HG02623 (cell line): Measurements from ENCODE around the gene TUBA8.
"Not testable (repeated sequence)": the region's sequence is repeated elsewhere in the genome, so short reads cannot be mapped to it uniquely, and the experiment has no call there.

ENCODE experiments used
- ATAC-seq: cut with Tn5 transposase; IDR thresholded peaks from one replicate; pipeline ENCODE4 v1.9.1; 2021; ENCODE audit warnings: moderate library complexity; ENCODE audit not compliant: unreplicated experiment

Gene TUBA8

DNA sequence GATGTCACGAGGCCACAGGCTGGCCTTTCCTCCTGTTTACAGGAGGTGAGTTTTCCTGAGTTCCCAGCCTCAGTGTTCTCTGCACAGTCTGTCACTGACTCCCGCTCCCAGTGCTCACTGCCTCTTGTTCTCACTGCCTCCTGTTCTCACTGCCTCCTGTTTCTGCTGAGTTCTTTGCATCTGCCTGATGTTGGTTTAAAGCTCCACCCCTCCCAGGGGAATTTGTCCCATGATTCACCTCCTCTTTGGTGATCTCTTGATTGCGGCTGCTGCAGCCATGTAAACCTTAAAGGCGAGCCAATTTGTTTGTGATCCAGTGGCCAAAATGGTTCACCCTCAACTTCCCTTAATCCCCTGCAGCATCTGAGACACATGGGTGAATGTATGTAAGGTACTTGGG is 6.0 kb upstream of the TUBA8 start:
- no peak for ATAC-seq

DNA sequence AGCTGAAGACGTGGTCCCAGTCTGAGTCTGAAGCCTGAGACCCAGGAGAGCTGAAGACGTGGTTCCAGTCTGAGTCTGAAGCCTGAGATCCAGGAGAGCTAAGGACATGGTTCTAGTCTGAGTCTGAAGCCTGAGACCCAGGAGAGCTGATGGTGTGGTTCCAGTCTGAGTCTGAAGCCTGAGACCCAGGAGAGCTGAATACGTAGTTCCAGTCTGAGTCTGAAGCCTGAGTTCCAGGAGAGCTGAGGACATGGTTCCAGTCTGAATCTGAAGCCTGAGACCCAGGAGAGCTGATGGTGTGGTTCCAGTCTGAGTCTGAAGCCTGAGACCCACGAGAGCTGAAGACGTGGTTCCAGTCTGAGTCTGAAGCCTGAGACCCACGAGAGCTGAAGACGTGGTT is 4.6 kb upstream of the TUBA8 start:
- ATAC-seq = not testable (repeated sequence)

DNA sequence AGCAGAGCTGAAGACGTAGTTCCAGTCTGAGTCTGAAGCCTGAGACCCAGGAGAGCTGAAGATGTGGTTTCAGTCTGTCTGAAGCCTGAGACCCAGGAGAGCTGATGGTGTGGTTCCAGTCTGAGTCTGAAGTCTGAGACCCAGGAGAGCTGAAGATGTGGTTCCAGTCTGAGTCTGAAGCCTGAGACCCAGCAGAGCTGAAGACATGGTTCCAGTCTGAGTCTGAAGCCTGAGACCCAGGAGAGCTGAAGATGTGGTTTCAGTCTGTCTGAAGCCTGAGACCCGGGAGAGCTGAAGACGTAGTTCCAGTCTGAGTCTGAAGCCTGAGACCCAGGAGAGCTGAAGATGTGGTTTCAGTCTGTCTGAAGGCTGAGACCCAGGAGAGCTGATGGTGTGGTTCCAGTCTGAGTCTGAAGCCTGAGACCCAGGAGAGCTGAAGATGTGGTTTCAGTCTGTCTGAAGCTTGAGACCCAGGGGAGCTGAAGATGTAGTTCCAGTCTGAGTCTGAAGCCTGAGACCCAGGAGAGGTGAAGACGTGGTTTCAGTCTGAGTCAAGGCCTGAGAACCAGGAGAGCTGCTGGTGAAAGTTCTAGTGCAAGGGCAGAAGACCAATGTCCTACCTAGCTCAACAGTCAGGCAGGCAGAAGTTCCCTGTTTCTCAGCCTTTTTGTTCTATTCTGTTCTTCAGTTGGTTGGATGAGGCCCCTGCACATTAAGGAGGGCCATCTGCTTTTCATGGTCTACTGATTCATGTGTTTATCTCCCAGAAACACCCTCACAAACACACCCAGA is 3.9 kb upstream of the TUBA8 start:
- not testable (repeated sequence) for ATAC-seq

DNA sequence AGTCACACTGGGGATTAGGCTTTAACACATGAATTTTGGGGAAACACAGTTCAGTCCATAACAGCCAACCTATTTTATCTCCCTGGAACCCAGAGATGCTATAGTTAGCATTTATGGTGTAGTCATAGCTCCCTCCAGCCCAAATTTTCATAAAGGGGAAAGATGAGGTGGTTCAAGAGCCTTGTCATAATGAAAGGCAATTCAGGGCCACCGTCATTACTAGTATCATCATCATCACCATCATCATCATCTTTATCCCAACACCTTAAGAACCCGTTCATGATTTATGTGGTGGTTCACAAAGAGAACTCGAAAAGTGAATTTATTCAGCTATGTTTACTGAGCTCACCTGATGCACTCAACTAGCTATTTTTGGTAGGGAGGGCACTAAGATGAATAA is 2.4 kb upstream of the TUBA8 start:
- no peak for ATAC-seq

DNA sequence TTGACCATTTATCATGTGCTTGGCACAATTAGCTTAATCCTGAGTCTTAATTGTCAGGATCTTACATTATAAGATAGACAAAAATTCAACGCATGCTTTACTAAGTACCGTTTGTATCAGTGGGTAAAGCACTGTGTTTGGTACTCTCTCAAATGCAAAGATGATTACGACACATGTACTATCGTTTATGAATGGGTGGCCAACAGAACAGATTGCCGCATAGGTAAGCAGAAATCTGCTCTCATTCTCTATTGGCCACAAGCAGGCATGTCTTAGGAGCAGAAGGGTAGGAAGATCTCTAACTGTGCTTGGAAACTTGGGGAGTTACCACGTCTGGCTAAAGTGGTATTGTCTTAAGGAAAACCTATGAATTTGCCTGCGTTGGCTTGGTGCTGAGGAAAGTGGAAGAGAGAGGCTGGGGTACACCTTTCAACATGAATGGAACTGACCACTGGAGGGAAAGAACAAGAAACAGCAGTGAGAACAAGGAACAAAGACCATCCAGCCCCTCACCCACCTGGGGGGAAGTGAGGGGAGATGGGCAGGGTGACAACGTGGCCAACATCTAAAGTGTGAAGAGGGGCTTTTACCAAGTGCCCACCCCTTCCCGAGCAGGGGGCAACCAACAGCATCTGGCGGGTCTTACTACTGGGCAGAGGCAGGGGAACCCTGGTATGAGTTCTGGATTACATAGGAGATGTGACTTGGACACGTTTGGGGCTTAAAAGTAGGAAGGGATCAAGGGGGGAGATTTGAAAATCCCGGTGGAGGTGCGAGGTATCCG is 1.0 kb upstream of the TUBA8 start:
- ATAC-seq = no peak

DNA sequence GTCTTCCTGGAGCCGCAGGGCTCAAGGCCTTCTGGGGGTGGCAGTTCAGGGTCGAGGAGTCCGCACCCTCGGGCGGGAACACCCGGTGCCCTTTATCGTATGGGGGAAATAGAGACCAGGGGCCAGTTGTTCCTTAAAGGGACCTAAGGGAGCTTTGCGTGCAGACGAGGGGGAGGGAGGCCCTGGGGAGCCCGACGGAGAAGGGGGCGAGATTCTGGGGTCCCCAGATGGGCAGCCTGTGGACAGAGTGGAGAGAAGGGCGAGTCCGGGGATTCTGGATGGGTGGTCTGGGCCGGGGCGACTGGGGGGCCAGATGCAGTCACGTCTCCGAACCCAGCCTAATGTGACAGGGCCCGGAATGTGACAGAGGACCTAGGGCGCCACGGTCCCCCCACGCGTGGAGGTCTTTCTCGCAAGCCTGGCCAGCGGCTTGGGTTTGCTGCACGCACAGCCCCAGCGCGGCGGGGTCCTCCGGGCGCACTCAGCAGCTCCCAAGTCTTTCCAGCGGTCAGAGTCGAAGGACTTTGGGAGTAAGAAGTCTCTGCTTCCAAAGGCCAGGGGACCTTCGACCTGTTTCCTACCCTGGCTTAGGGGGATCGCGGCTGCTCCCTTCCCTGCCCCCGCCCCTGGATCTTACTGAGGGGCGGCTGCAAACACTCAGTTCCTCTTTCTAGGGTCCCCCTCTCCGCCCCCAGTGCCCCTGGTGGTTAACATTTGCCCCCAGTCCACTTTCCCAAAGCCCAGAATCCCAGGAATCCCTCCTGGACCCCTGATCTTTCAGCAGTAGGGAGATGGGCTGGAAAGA is 547 bp downstream of the TUBA8 start:
- no peak for ATAC-seq

DNA sequence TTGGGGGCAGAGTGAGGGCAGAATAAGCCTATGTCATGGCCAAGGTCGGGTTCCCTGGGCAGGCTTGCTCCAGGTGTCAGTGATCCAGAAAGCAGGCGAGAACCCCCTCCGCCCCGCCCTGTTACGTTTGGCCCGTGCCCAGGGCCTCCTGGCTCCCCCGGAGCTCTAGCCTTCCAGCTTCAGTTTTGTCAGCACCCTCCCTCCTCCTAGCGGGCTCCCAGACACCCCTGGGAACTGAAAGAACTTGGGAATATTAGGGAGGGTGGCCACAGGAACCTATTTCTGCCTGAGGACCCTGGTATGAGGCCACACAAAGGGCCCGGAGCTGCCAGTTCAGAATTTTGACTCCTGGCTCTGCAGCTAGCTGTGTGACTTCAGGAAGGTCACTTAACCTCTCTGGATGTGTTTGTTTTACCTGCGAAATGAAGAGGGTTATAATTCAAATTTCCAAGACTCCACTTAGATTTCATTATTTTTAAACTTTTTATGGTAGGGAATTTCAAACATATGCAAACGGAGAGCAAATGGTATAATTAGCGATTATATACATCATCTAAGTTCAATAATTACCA is 1.2 kb downstream of the TUBA8 start:
- ATAC-seq = no peak

DNA sequence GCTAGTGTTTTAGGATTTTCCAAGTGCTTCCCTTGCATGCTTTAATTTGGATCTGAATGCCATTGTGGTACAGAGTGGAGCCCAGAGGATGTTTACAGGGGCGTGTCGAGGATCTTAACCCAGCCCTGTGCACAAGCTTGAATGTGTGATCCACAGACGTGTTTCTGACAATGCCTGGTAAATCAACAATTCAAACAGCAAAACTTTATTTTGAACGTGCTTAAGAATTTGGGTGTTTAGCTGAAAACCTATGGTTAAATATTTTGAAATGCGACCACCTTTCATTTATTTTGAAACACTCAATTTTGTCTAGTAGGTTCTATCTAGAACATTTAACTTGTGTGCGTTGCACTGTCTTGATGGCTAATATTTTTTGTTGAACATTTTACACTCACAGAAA is 1.8 kb downstream of the TUBA8 start:
- ATAC-seq = no peak

DNA sequence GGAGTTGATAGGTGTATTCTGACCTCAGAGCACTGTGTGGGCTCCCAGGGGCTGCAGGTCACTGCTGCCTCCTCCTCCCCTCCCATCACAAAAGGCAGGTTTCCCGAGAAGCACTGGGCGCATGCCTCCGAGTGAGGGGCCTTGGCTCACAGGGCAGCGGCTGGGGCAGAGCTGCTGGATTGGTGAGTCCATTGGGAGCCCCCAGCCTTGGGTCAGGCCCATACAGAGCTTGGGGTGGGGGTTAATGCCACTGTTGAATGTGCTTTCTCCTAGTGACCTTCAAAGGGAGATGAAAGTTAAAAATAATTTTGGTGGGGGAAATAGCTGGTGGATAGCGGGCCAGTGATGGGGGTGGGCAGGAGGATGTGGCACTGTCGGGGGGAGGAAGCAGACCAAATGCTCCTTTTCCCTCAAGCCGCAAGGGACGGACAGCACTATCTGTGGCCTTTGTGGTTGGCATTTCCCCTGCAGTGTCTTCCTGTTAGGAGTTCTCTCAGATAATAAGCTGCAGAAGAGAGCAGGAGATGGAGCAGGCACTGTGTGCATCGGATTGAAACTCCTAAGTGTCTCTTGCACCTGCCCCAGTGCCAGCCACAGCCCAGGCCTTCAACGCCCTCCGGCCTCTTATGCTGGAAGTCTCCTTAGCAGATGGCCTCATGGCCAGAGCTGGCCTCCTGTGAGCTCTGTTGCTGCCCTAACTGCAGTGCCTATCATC is 3.2 kb downstream of the TUBA8 start:
- no peak for ATAC-seq

DNA sequence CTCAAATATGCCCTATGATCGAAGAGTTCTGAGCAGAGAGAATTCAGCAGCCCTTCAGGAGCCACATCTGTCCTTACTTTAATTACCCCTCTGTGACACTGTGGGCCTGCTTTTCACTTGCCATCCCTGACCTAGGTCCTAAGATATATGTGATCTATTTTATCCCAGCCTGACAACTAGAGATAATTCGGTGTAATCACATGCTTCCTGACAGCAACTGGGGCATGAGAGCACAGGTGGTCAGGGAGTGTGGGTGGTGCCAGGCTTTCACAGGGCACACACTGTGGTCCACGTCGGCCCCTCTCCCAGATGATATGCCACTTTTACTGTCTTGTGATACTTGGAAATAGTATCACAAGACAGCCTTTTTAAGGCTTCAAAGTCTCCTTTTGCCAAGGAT is 3.9 kb downstream of the TUBA8 start:
- ATAC-seq = no peak

DNA sequence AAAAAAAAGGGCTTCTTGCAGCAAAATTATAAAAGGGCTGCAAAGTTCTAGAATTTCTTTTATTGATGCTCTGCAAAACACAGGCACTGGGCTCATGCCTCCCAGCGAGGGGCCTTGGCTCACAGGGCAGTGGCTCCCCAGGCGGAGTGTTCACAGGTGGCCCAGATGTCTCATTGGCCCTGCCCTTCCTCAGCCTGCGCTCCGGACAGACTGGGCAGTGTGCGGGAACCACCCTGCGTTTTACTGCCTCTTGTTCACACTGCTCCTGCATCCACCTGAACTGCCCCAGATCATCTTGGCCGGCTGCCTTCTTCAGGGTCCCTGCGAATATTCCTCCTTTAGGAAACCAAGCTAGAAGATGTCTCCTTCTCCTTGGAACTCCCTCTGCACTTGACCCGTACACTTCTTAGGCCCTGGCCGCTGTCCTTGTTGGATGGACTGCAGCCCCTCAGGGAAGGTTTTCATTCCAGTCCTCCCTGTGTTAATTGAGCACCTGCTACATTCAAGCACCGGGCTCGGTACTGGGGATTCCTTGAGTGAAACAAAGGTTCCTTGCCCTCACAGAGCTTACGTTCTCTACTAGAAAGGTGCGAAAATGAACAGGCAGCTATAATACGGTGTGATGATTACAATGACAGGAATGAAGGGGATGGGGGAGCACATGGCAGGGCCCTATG is 4.5 kb downstream of the TUBA8 start:
- ATAC-seq = no peak

DNA sequence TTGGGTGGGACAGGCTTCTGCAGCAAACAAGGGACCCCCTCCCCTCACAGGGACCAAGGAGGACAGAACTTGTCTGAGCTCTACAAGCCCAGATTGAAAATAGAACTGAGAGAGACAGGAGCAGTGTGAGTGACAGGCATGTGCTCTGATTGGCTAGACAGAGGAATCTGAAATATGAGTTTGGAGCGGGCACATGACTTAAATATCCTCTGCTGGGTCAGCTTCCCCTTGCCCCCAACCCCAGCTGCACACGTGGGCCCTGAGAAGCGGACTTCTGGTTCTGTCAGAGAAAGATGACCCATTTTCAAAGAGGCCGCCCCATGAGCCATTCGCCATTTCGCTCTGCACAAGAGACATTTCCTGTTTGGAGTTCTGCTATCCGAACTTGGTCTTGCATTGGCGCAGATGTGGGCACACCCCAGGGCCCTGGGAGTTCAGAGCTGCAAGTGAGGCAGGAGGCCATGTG is 5.3 kb downstream of the TUBA8 start:
- no peak for ATAC-seq

DNA sequence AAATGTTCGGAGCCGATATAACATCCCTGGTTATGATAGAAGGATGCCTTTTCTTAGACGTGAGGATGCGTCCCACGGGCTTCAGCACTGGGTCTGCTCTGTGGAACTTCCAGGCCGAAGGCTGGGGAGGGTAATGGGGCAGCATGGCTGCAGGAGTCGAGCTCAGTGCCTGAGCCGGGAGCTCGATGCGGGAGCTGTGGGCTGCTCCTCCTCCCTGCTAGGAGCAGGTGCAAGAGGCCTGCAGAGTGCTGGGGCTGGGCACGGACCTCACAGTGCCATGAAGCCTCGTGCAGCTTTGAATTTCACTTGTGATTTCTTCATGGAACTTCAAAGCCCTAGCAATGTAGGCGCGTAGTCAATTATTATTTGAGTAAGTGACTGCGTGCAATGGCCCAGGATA is 6.0 kb downstream of the TUBA8 start:
- ATAC-seq = no peak

DNA sequence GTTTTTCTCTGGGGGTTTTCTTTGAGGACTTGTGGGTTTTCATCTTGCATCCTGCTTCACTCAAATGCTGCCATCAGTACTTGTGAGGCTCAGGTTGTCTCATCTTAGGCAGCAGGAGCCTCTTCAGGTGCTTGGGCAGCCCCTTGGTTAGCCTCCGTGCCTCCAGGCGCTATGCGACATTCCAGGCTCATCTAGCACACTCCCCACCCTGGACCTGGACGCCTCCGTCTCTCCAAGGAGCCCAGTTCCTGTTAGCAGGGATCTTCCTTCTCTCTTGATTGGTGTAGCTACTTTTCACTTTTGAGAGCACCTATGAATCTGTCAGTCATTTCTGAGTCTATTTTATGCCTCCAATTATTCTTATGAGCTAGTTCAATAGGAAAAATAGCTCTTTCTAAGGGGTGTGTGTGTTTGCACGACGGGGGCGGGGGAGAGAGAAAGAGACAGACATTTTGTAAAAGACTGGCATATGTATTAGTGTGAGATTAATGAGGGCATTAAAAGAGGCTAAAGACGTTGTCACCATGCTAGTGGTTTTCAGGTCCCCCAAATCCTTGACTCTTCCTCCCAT is 7.8 kb downstream of the TUBA8 start:
- no peak for ATAC-seq

DNA sequence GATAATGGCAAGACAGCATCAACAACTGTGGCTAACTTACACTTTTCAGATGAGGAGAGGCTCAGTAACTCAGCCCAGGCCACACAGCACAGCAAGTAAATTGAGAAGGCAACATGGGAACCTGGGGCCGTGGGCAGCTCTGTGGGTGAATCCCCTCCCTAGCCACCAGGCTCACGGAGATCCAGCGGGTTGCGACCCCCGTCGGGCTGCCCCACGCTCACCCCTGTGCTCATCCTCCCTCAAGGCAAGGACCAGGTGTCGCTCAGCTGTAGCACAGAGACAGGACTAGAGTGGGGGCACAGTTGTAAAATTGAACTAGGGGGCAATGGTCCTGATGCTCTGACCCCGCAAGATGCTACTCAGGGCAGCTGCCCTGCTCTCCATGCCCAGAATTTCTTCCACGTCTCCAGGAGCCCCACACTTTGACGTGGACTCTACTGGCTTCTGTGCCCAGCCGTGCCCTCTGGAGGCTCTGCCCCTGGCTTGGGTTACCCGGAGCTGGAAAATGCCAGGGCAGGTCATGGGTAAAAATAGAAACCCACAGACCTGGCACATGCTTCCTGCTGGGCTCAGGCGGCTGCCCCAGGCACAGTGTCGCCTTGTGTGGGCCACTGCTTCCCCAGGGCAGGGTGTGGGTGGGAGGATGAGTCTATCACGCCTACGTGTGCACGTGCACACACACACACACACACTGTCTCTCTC is 9.0 kb downstream of the TUBA8 start:
- no peak for ATAC-seq

DNA sequence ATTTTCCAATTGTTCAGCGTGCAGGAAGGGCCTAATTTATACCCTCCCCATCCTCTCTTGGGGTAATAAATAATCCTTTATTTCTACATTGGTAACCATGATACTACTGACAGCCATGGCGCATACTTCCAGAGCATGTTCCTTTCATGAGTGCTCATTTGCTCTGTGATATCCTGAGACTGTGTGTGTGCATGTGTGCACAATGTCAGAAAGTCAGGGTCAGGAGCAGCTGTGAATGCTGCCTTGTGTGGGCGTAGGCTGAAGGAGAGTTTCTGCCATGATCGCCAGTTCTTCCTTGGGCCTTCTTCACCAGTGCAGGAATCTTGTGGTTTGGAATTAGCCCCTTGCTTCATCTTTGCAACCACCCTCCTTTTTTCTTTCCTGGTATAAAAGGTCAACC is 10.2 kb downstream of the TUBA8 start:
- ATAC-seq = no peak

DNA sequence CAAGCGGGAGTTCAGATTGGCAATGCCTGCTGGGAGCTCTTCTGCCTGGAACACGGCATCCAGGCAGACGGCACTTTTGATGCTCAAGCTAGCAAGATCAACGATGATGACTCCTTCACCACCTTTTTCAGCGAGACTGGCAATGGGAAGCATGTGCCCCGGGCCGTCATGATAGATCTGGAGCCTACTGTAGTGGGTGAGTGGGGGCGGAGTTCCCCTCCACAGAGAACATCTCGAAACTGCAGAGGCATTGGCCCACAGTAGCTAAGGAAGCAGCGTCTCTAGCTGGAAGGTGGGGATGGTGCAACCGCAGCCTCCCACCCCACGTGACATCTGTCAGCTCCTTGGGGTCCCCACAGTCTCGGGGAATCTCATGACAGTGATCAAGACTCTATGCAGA is 10.9 kb downstream of the TUBA8 start:
- ATAC-seq = no peak

DNA sequence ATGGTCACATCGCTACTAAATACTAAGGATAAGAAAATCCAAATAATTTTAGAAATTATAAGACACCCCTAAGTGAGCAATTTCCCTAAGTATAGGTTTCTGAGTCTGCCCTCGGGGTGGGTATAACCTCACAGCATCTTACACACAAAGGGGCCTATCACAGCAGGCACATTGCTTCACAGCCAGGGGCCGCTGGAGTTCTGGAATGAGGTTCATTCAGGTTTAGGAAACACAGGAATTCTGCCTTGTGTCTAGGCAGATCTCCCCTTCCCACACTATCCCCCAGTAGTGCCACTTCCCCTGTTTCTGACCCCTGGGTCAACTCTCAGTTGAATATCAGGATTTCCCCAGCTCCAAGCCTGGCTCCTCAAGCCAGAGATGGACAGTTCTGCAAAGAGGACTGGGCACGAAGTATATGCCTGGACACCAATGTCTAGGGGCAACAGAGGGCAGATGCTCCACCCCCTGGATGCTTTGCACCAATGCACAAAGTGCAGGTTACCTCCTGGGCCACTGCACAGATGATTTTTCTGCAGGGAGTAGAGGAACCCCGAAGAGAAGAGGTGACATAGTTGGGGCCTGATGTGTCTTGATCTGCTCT is 11.4 kb downstream of the TUBA8 start:
- ATAC-seq = no peak
